RPMI7951 (cell line): ENCODE data around the gene ELL2. TPM values are rescaled to one million over a fixed set of nuclear protein-coding genes. Genes with fewer than 3 reads are reported as not detected.

Source experiments
- DNase-seq: peaks from one replicate; pipeline ENCODE4 v3.0.0-alpha.2; 2012; ENCODE audit warnings: low read depth
- total RNA-seq: library from RNA; depleted of rRNA; stranded (reverse); fragments of >200 nt; shearing (Covaris generic); gene quantifications from 2 replicates; pipeline ENCODE4 v1.2.3, GENCODE V29; 2014; rRNA removed

ELL2 gene
- total RNA-seq = 16.7 and 19.8 TPM in 2 replicates

DNA sequence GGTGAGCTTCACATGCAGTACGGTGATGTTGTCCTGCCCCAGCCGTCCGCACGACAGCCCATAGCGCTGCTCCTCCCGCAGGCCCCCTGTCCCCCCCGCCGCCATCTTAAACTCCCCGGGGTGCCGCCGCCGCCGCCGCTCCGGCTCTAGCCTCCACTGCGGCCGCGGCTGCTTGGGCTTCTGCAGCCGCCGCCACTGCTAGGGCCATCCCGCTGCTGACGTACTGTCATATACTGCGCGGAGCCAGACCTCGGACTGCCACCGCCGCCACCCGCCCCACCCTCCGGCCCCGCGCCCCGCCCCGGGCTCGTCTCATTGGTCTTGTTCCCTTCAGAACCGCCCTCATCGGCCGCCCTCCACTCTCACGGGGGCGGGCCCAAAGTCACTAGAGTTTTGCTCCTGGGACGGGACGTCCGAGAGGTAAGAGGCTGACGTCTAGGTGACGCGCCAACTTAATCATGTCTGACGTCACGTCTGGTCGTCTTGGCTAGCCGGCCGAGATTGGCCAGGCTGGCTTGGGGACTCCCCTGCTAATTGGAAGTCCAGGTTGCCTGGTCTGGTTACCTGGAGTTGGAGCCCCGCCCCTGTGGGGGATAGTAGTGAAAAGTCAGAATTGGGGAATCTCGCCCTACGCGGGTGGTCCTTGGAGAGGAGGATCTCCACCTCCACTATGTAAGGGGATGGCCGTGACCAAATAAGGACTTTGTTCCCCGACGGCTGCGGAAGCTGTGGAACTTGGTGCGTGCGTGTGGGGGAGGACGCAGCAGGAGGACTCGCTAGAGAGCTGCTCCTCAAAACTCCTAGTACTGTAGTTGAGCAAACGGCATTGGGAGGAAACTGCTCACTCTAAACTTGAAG is at the start of gene ELL2:
Gene ELL2 (minus strand): TSS at position 235 of the 858 bp plus-strand sequence. CDS start 130 bp downstream, at position 105.
- peak; percentile 98 for DNase-seq

DNA sequence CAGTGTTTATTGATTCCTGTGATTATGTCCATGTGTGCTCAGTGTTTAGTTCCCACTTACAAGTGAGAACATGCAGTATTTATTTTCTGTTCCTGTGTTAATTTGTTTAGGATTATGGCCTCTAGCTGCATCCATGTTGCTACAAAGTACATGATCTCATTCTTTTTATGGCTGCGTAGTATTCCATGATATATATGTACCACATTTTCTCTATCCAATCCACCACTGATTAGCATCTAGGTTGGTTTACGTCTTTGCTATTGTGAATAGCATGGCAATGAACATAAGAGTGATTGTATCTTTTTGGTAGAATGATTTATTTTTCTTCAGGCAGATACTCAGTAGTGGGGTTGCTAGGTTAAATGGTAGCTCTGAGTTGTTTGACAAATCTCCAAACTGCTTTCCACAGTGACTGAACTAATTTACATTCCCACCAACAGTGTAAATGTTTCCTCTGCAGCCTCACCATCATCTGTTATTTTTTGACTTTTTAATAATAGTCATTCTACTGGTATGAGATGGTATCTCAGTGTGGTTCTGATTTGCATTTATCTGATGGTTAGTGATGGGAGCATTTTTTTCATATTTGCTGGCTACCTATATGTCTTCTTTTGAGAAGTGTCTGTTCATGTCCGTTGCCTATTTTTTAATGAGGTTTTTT is 47.5 kb upstream of the ELL2 start:
- no peak for DNase-seq

- no peak for DNase-seq
These were observed 46.8 kb upstream of the ELL2 start for GRCh38 chr5:96008487-96008886.

DNA sequence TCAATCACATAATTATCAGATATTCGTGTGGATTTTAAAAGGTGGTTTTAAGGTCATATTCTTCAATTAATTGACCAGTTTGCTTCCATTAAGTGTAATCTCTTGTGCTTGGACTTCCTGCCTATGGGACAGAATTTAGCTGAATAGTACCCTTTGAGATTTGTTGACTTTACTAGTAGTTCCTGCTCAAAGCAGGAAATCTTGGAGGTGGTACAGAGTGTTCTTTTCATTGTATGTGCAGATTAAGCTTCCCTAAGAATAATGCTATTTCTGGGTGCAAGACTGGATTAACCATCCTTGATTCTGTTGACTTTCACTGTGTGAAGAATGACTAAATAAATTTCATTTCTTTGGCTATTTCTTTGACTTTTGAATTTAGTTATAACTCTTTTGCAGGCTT is 45.4 kb upstream of the ELL2 start:
- DNase-seq = no peak

GRCh38 chr5:96006291-96006690 is 44.6 kb upstream of the ELL2 start:
- DNase-seq = no peak

DNA sequence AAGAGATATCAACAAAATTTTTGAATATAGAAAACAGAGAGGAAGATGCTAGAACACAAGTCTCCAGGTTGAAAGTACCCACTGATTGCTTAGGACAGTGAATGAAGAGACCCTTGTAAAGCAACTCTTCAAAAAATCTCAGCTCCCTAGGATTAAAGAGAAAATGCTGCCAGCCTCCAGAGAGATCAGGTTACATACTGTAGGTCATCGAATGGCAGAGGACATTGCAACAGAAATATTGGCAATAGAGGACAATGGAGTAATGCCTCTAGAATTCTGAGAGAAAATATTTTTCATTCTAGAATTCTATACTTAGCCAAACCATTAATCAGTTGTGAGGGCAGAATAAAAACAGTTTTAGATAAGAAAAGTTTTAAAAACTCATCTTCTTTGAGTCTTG is 43.1 kb upstream of the ELL2 start:
- no peak for DNase-seq

DNA sequence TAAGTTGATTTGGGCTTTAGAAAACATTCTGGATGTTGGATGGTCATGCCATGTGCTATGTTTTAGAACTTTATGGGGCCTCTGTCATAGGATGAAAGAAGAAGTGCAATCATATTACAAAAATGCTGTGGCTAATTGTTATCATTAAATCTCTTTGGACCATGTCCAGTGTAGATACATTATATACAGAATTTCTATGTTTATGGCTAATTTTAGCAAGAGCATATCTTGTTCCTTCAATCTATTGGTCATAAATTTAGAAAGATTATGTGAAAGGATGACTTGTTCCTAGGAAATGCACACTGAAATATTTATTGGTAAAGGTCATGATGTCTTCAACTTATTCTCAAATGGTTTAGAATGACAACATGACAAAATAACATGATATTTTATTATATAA is 42.4 kb upstream of the ELL2 start:
- DNase-seq = no peak

DNA sequence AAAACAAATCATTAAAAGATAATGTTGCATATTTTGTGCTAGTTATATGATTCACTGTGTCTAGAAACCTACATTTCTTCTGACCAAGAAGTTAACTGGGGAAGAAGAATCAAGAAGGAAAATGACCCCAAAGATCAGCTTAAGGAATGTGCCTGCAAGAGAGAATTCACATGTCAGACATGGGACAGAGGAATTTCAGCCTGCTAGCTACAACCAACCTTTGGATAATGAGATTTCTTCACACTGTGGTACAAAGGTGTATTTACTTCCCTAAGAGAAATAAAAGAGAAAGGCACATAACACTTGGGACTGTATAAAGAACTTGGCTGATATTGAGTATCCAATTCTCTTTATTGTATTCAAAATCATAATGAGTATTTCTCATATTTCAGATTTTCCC is 39.6 kb upstream of the ELL2 start:
- DNase-seq = no peak

- DNase-seq = no peak
These were observed 38.7 kb upstream of the ELL2 start for GRCh38 chr5:96000308-96000707.

GRCh38 chr5:95996904-95997723 is 35.5 kb upstream of the ELL2 start:
- DNase-seq = no peak

DNA sequence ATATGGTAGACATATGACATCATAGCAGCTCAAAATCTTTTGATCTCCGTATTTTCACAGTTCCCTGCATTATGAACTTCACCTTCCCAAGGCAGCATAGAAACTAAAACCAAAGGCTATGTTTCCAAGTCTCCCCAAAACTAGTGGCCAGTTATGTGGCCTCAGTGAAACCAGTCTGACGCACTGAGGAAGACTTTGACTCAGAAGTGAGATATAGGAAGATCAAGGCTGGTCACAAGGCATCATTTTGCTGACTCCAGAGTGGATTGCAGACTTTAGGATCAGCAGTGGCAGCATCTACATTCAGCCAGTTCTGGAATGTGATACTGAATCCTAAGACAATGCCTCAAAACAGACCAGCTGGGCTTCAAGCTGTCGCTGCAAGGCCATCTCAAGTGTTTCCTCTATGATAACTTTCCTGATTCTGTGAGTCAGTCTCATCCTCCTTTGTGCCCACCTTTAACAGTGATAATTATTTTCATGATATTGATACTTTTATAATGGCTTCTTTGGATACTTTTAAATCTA is 34.4 kb upstream of the ELL2 start:
- no peak for DNase-seq

DNA sequence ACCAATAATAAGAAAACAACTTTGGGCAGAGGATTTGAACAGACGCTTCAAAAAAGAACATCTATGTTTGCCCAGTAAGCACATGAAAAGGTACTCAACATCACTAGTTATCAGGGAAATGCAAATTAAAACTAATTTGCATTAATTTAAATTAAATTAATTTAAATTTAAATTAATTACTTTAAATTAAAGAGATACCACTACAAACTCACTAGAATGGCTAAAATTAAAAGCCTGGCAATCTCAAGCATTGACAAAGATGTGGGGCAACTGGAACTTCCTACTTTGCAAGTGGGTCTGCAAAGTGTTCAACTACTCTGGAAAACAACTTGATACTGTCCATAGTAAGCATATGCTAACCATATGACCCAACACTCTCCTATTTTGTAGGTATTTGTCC is 32.1 kb upstream of the ELL2 start:
- no peak for DNase-seq

- DNase-seq = no peak
These were observed 31.6 kb upstream of the ELL2 start for GRCh38 chr5:95993266-95993665.

DNA sequence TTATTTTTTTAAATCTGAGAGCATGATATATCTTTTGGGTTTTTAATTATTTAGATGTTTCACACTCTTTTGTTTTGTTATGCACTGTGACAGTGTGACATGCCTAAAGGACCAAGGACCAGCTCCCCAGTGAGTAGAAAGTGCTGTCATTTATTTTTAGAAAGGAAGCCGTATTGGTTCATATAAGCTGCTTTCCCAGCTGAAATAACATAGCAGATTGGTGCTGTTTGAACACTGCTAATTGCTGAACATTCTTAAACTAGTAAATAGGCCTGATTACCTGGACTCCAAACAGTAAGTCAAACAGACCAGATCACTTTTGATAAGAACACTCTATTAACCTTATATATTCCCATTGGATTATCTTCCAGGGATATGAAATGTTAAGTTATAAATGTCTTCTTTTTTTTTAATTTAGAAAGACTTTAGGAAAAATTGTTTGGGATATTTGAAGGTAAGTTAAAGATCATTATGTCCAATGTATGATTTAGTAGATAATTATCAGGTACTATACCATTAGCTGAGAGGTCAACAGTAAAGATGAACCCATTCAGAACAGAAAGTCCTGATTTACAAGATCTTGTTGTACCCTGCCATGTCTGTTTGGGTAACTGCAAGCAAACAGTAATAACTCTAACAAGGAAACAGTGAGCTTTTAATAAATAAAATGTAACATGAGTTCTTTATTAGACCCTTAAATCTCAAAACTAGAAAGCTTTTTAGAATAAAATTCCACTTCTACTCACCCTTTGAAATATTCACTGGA is 27.8 kb upstream of the ELL2 start:
- DNase-seq = no peak

- DNase-seq = no peak
These were observed 27.2 kb upstream of the ELL2 start for GRCh38 chr5:95988877-95989276.

DNA sequence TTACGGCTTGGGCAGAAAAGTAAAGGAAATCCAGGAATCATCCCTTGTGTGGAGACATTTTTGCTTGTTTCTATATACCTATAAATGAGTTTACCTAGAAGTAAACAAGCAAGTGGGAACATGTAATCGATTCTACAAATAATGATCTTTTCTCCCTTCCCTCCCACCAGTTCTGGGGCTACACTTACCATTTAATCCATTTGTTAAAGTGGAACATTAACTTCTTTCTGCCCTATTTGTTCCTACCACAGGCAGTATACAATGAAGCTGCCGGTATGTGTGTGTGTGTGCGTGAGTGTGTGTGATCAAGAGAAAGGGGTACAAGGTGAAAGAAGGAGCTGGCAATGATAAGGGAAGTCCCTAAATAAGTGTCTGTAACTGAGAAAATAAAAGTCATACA is 26.4 kb upstream of the ELL2 start:
- DNase-seq = no peak

- no peak for DNase-seq
These were observed 25.4 kb upstream of the ELL2 start for GRCh38 chr5:95986937-95987520.

GRCh38 chr5:95986001-95986400 is 24.4 kb upstream of the ELL2 start:
- no peak for DNase-seq

DNA sequence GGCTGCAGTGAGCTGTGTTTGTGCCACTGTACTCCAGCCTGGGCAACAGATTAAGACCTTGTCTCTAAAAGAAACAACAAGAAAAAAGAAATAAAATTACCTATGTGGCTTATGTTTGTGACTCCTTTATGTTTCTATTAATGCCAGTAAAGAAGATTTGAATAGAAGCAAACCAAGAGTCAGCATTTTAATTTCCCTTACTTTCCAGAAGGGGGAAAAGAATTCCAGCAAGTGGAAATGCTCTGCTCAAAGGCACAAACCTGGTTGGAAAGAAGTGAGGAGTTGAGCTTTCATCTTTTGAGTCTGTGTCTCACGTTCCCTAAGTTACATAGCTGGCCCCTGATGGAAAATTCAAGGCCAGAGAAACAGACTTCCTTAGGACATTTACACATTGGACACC is 23.6 kb upstream of the ELL2 start:
- DNase-seq = no peak

- DNase-seq = peak; percentile 35
These were observed 22.8 kb upstream of the ELL2 start for GRCh38 chr5:95984287-95984938.
